GM18951 (cell line): ENCODE data around the gene AFM.

Experiments used
- POLR2A ChIP-seq: IDR thresholded peaks from 4 replicates; pipeline ENCODE4 v1.6.1; 2011; ENCODE audit warnings: mild to moderate bottlenecking; ENCODE audit not compliant: insufficient read length, insufficient read depth; ENCODE audit errors: extremely low read depth
- in situ Hi-C: fragments of 300-500 bp; cut with MboI; formaldehyde crosslinking; loops from one replicate; pipeline ENCODE4 v1.12.0; 2022; ENCODE audit warnings: low sequenced_read_pairs, mixed read lengths, inconsistent platforms; ENCODE audit not compliant: unreplicated experiment

Gene AFM

DNA sequence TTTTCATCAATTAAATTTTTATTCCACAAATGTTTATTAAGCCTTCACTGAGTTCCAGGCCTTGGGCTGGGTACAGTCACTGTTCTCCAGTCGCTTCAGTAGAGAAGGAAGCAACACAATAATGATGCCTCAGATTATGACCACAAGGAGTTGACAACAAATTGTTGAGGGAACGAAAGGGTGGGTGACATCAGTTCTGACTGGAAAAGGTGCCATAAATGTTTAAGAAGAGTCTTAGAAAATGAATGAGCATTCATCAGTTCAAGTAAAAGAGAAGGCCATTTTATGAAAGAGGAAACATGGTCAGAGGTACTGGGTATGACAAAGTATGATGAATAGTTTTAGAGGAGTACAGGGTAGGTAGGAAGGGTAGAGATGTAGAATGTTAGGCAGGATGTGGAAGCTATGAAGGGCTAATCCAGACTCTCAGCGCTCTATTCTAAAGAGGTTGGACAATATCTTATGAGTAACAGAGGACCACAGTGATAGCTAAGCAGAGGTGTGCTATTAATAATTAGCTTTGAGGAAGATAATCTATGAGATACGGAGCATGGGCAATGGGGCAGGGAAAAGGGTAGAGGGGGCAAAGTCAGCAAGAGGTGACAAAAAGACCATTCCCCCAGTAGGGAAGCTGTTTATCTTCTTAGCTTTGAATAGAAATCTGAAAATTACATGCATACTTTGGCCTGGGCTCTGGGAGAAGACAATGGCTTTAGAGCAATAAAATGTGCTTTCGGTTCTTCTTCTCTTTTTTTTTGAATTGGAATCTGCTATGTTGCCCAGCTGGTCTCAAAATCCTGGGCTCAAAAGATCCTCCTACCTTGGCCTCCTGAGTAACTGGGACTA is 25.1 kb upstream of the AFM start:
- no peak for TF ChIP-seq POLR2A
- in situ Hi-C loops, result no loop called here

DNA sequence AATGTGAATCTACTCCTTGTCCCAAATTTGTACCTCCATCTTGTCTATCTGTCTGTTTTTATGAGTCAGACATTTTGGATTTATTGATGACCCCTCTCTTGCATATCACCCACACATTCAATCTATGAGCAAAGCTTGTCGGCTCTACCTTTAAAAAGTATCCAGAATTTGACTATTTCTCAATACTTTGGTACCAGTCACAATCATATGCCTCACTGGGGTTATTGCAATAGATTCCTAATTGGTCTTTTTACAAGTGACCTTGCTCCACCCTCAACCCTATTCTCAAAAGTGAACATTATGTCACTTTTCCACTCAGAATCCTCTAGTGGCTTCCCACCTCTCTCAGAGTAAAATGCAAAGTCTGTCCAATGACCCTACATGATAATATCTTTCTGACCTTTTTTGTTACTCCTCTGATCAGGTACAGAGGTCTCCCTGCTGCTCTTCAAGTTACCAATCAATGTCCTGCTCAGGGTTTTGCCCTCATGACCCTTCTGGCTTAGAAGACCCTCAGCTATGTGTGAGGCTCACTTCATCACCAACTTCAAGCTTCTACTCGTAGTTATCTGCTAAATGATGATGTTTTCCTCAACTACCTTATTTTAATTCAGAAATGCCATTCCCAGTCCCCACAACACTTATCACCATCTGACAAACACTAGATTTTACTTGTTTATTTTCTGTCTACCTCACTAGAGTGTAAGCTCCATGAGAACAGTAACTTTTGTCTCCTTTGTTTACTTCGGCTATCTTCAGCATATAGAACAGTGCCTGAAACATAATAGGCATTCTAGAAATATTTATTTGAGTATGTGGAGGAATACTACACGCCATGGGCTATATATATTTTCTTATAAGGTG is 23.1 kb upstream of the AFM start:
- TF ChIP-seq POLR2A, result no peak
- in situ Hi-C loops, result no loop called here

DNA sequence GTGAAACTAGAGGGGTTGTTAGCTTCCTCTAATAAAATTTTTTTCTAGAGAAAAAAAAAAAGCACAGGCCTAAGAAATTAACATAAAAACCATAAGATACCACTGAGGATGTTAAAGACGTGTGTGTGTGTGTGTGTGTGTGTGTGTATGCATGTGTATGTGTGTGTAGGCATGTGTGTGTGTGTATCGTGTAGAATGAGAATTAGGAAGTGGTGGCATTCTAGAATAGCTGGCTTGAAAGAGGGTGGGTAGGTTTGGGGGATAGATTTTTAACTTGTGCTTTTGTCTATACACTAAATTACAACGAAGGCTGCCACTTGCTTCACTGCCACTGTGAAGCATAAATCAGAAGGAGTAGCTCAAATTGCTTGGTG is 22.5 kb upstream of the AFM start:
- in situ Hi-C loops, result no loop called here
- TF ChIP-seq POLR2A, result no peak

DNA sequence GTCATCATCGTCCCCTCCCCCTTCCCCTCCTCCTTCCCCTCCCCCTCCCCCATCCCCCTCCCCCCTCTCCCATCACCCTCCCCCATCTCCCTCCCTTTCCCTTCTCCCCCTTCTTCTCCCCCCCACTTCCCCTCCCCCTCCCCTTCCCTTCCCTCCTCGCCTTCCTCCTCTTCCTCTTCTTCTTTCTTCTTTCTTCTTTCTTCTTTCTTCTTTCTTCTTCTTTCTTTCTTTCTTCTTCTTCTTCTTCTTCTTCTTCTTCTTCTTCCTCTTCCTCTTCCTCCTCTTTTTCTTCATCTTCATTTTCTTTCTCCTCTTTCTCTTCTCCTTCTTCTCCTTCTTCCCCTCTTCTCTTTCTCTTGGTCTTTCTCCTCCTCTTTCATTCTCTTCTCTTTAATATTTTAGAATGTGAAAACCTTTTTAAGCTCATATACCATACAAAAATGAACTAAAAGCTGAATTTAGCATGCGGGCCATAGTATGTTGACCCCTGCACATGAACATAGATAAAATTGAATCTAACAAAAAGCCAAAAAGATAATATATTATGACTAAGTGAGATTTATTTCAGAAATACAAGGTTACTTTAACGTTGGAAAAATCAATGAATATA is 20.5 kb upstream of the AFM start:
- no peak for TF ChIP-seq POLR2A
- in situ Hi-C loops, result no loop called here

DNA sequence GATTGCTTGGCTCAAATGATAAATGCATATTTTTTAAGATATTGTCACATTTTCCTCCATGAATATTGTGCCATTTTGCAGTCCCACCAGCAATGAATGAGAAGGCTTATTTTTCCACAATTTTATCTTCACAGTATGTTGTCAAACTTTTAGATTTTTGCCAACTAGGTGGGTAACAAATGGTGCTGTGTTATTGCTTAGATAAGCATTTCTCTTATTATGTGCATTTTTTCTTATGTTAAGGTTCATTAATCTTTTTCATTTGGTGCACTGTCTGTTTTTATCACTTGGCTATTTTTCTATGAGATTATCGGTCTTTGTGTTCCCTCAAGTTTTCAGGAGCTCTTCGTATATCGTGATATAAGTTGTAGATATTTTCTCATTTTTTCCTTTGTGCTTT is 13.4 kb upstream of the AFM start:
- in situ Hi-C loops, result no loop called here
- no peak for TF ChIP-seq POLR2A

DNA sequence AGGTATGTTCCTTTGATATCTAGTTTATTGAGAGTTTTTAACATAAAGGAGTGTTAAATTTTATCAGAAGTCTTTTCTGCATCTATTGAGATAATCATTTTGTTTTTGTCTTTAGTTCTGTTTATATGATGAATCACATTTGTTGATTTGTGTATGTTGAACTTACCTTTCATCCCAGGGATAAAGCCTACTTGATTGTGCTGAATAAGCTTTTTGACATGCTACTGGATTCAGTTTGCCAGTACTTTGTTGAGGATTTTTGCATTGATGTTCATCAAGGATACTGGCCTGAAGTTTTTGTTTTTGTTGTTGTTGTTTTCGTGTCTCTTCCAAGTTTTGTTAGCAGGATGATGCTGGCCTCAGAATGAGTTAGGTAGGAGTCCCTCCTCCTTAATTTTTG is 10.8 kb upstream of the AFM start:
- in situ Hi-C loops, result no loop called here
- TF ChIP-seq POLR2A, result no peak

DNA sequence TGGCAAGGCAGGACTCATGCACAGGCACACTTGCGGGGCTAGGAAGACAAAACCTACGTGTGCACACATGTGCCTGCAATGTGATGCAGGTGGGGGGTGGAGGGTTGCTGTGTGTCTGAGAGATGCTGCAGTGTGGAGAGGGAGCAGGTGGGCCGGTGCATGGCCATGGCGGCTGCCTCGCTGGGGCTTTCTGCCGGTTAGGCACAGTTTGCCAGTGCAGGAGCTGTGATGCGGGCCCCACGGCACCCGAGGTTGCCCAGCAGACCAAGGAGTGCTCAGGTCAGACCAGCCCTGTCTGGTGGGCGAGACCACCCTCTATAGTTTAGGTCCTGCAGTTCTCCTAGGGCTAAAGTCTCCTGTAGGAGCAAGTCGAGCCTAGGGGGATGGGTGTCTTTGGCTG is 4.4 kb upstream of the AFM start:
- no peak for TF ChIP-seq POLR2A
- in situ Hi-C loops, result no loop called here

DNA sequence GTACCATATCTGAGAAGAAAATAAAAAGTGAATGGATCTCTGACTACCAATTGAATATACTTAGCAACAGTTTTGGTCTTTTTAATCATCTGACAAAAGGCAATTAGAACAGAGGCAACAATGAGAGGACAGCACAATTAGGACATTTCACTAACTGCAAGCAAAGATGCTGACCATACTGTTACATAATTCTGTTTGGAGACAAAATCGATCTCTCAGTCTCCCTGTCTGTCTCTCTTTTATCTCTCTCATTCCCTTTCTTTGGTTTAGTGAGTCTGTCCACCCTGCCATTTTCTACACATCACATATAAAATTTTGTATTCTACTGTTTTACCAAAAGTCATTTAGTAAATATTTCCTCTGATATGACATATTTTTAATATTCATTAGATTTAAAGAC is 2.2 kb upstream of the AFM start:
- no peak for TF ChIP-seq POLR2A
- in situ Hi-C loops, result no loop called here

DNA sequence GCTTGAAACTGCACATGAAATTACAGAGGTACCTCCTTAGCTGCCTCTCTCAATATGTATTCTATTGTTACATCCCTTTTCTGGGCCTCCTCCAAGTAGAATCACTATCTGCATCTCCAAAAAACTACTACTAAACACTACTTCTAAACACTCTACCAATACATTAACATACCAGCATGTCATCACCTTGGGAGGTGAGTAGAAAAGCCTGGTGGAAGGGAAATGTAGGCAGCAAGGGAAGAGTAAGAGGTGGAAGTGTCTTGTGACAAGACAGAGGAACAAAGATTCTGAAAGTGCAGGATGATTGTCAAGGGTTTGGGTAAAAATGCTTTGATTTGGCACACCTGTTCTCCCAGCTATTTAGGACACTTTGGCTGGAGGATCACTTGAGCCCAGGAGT is 3.5 kb downstream of the AFM start:
- in situ Hi-C loops, result no loop called here
- no peak for TF ChIP-seq POLR2A

DNA sequence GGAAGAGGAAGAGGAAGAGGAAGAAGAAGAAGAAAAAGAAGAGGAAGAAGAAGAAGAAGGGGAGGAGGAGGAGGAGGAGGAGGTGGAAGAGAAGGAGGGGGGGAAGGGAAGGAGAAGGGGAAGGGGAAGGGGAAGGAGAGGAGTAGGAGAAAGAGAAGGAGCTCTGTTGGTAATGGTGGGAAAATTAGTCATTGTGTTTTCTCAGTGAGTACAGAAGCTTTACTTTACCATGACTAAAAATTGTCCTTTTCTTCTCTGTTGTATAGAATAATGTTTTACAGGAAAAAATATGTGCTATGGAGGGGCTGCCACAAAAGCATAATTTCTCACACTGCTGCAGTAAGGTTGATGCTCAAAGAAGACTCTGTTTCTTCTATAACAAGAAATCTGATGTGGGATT is 4.1 kb downstream of the AFM start:
- TF ChIP-seq POLR2A, result no peak
- in situ Hi-C loops, result no loop called here

DNA sequence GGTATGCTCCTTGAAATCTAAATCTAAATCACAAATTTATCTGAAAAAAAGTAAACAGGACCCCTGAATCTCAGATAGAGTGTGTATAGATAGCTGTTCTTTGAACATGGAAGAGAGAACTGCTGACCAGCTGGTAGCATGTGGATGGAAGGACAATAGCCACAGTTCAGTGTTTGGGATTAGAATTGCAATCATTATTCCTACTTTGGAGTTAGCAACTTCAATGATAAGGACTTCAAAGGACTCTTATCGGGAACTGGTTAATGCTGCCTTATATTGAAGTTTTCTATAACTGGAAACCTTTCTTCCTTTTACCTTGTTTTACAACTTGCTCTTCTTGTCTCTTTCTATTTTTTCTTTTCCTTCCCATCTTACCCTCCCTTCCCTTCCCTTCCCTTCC is 5.0 kb downstream of the AFM start:
- TF ChIP-seq POLR2A, result no peak
- in situ Hi-C loops, result no loop called here

DNA sequence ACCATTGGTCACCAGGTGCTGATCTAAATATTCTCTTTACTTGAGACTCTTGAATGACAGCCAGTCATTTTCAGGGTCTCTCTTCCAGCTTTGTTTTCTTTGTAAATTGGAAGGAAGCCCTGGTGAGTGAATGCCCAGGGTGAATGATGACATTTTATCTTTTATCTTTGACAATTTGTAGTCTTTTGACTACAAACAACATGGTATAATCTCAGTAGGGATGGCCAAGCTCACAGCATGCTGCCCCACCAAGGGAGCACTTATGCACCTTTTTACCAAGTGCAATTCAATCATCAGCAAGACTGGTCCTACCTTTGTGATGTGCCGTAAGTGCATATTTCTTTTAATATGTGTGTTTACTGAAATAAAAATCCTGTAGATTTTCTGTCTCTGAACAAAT is 5.7 kb downstream of the AFM start:
- TF ChIP-seq POLR2A, result no peak
- in situ Hi-C loops, result no loop called here

DNA sequence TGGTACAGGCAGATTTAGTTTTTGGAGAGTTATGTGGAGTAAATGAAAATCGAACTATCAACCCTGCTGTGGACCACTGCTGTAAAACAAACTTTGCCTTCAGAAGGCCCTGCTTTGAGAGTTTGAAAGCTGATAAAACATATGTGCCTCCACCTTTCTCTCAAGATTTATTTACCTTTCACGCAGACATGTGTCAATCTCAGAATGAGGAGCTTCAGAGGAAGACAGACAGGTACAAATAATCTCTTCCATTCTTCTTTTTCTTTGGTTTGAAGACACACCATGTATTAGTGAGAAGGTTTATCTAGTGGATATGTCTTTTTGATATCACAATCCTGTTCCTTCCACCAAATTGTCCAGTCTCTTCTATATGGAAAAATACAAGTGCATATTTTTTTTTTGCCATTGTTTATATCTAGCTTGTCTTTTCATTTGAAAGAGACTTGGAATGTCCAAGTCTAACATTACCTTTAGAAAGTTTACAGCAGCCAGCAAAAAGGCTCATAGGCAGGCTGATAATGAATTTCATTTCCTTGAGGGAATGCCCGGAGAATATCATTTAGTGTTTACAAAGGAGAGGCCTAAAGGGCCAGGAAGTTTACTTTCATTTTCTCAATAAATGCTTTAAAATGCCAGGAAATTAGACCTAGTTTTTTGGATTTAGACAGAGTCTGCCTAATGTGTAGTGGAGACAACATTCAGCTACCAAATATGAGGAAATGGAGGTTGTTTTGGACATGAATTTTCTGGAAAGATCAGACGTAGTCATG is 18.6 kb downstream of the AFM start:
- in situ Hi-C loops, result no loop called here
- no peak for TF ChIP-seq POLR2A
